ENCODE measurements around the gene UGT1A8.
"Not testable (repeated sequence)": the region's sequence is repeated elsewhere in the genome, so short reads cannot be mapped to it uniquely, and the experiment has no call there.

The UGT1A8 gene

GRCh38 chr2:233617476-233617875 is at the start of gene UGT1A8:
TSS of gene UGT1A8 (plus strand) at chr2:233617633. CDS start at chr2:233617708, 75 bp downstream.
- not testable (repeated sequence) for DNase-seq (ENCODE audit: low read depth in 2 of 3, low spot score in 2 of 3)

- no peak for DNase-seq (ENCODE audit: low read depth in 2 of 3, low spot score in 2 of 3)
These were observed 46.4 kb upstream of the UGT1A8 start for GRCh38 chr2:233571001-233571400.

- DNase-seq (ENCODE audit: low read depth in 2 of 3, low spot score in 2 of 3), result no peak
These were observed 46.0 kb upstream of the UGT1A8 start for GRCh38 chr2:233571462-233571861.

GRCh38 chr2:233572468-233572867 is 45.0 kb upstream of the UGT1A8 start:
- no peak for DNase-seq (ENCODE audit: low read depth in 2 of 3, low spot score in 2 of 3)

GRCh38 chr2:233577341-233577740 is 40.1 kb upstream of the UGT1A8 start:
- DNase-seq (ENCODE audit: low read depth in 2 of 3, low spot score in 2 of 3), result not testable (repeated sequence)

- not testable (repeated sequence) for DNase-seq (ENCODE audit: low read depth in 2 of 3, low spot score in 2 of 3)
These were observed 34.0 kb upstream of the UGT1A8 start for GRCh38 chr2:233583217-233583965.

- DNase-seq (ENCODE audit: low read depth in 2 of 3, low spot score in 2 of 3), result no peak
These were observed 33.2 kb upstream of the UGT1A8 start for GRCh38 chr2:233584210-233584609.

GRCh38 chr2:233588400-233588799 is 29.0 kb upstream of the UGT1A8 start:
- no peak for DNase-seq (ENCODE audit: low read depth in 2 of 3, low spot score in 2 of 3)

- DNase-seq (ENCODE audit: low read depth in 2 of 3, low spot score in 2 of 3), result not testable (repeated sequence)
These were observed 24.7 kb upstream of the UGT1A8 start for GRCh38 chr2:233592706-233593105.

- no peak for DNase-seq (ENCODE audit: low read depth in 2 of 3, low spot score in 2 of 3)
These were observed 24.2 kb upstream of the UGT1A8 start for GRCh38 chr2:233593201-233593600.

GRCh38 chr2:233597522-233597921 is 19.9 kb upstream of the UGT1A8 start:
- DNase-seq (ENCODE audit: low read depth in 2 of 3, low spot score in 2 of 3), result no peak

GRCh38 chr2:233598952-233599351 is 18.5 kb upstream of the UGT1A8 start:
- DNase-seq (ENCODE audit: low read depth in 2 of 3, low spot score in 2 of 3), result no peak

GRCh38 chr2:233600386-233600785 is 17.0 kb upstream of the UGT1A8 start:
- DNase-seq (ENCODE audit: low read depth in 2 of 3, low spot score in 2 of 3), result no peak

GRCh38 chr2:233602076-233602475 is 15.4 kb upstream of the UGT1A8 start:
- no peak for DNase-seq (ENCODE audit: low read depth in 2 of 3, low spot score in 2 of 3)

- no peak for DNase-seq (ENCODE audit: low read depth in 2 of 3, low spot score in 2 of 3)
These were observed 13.9 kb upstream of the UGT1A8 start for GRCh38 chr2:233603520-233603919.

GRCh38 chr2:233604826-233605225 is 12.6 kb upstream of the UGT1A8 start:
- DNase-seq (ENCODE audit: low read depth in 2 of 3, low spot score in 2 of 3), result no peak

GRCh38 chr2:233605680-233606079 is 11.8 kb upstream of the UGT1A8 start:
- DNase-seq (ENCODE audit: low read depth in 2 of 3, low spot score in 2 of 3), result no peak

- DNase-seq (ENCODE audit: low read depth in 2 of 3, low spot score in 2 of 3), result no peak
These were observed 6.1 kb upstream of the UGT1A8 start for GRCh38 chr2:233611284-233611683.

- no peak for DNase-seq (ENCODE audit: low read depth in 2 of 3, low spot score in 2 of 3)
These were observed 2.8 kb downstream of the UGT1A8 start for GRCh38 chr2:233620204-233620603.

GRCh38 chr2:233621863-233622262 is 4.4 kb downstream of the UGT1A8 start:
- not testable (repeated sequence) for DNase-seq (ENCODE audit: low read depth in 2 of 3, low spot score in 2 of 3)

- no peak for DNase-seq (ENCODE audit: low read depth in 2 of 3, low spot score in 2 of 3)
These were observed 10.0 kb downstream of the UGT1A8 start for GRCh38 chr2:233627331-233628025.

GRCh38 chr2:233636306-233636705 is 18.9 kb downstream of the UGT1A8 start, which contains the start of gene UGT1A10:
TSS of gene UGT1A10 (plus strand) at chr2:233636448. CDS start at chr2:233636523, 75 bp downstream.
- not testable (repeated sequence) for DNase-seq (ENCODE audit: low read depth in 2 of 3, low spot score in 2 of 3)
